Fibroblast of skin of scalp (primary cell): ENCODE data around the gene PDCD5.
"Not testable (repeated sequence)": the region's sequence is repeated elsewhere in the genome, so short reads cannot be mapped to it uniquely, and the experiment has no call there.

Source experiments
- DNase-seq: peaks from one replicate; pipeline ENCODE4 v3.0.0-alpha.2; 2013

The PDCD5 gene

DNA sequence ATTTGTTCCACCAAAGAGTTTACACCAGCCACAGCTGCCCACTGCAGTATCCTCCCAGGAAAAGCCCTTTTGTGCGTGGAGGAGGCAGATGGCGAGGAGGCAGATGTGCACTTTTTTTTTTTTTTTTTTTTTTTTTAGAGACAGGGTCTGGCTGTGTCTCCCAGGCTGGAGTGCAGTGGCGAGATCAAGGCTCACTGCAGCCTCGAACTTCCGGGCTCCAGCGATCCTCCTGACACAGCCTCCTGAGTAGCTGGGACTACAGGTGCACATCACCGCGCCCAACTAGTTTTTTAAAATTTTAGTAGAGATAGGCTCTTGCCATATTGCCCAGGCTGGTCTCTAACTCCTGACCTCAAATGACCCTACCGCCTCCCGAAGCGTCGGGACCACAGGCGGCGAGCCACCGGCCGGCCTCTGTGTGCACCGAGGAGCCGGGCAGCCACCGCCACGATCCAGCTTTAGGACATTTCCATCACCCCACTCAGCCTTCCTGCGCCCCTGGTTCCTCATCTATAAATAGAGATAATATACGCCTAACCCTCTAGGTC, 563 bp upstream of the PDCD5 start:
- DNase-seq, result no peak

DNA sequence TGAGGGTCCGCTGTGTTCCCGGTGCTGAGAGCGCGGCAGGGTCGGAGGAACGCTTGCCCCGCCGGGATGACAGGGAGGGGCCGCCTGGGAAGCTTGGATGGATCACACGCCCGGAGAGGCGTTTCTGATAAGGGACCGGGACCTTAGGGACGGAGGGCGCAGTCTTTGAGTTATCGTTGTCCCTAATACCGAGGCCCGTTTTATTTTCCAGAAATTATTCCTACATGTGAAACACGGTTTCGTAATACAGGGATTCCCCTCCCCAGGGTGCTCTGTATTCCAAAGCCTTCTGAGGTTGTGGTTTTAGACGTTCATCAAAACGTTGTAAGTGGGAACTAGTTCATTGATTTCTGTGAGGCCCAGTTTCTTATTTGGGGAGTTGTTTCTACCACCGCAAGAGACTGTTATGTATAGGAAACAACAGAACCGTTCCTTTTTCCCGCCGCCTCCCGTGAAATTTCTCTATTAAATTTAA, 752 bp downstream of the PDCD5 start:
- peak; percentile 34 for DNase-seq

- not testable (repeated sequence) for DNase-seq
These were observed 6.9 kb downstream of the PDCD5 start for GRCh38 chr19:32587747-32588504.

GRCh38 chr19:32594021-32594420, 13.0 kb downstream of the PDCD5 start:
- DNase-seq, result no peak

GRCh38 chr19:32595491-32595890, 14.5 kb downstream of the PDCD5 start:
- DNase-seq, result no peak

- no peak for DNase-seq
These were observed 17.0 kb downstream of the PDCD5 start for GRCh38 chr19:32598022-32598421.

DNA sequence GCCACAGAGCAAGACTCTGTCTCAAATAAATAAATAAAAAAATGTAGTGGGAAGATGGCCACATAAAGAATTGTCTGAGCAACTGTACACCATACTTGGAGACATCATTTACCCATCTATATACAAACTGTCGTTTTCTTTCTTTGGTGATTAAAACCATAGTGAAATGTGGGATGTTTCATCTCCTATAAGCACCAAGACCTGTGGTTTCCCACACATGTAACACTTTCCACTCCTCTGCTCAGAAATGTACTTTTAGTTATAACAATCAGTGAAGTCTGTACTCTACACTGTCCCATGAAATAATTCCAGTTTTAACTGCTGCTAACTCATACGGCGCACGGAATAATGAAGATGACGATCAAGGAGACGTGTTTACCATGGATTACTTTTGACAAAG, 18.3 kb downstream of the PDCD5 start:
- DNase-seq, result no peak

- DNase-seq, result peak; percentile 58
These were observed 18.8 kb downstream of the PDCD5 start for GRCh38 chr19:32599736-32600157.

- no peak for DNase-seq
These were observed 23.0 kb downstream of the PDCD5 start for GRCh38 chr19:32603961-32604360.

DNA sequence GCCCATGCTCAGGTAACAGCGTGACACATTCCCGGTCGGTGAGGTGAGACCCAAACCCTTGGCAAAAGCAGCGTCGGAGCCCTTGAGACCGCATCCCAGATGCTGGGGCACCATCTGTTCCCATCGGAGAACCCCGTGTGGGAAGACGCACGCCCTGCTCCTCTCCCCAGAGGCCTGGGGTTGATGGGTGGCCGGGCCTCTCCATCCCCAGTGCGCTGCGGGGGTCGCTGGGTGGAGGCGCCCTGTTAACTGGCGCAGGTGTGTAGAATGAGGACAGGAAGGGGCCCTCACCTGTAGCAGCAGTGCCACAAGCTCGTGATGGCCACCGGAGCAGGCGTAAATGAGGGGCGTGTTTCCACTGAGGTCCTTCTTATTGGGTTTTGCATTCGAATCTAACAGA, 24.6 kb downstream of the PDCD5 start:
- no peak for DNase-seq

- no peak for DNase-seq
These were observed 25.3 kb downstream of the PDCD5 start for GRCh38 chr19:32606289-32606688.

- DNase-seq, result no peak
These were observed 26.5 kb downstream of the PDCD5 start for GRCh38 chr19:32607479-32607878.

DNA sequence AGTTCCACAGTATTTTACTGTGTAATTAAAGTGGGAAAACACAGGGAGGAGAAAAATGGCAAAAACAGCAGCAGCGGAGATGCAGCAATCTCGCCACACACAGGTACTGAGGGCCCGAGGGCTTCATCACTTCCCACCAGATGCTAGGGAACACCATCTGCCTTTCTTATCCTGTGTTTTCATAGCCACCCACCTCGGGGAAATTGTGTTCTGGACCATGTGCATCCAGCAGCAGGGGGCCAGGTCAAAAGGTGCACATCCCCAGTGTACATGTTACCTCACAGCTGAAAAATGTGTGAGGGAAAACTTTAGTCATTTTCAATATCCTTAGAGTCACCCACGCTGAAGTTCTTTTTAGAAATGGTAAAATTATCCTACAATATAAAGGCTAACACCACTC, 30.2 kb downstream of the PDCD5 start:
- DNase-seq, result no peak

DNA sequence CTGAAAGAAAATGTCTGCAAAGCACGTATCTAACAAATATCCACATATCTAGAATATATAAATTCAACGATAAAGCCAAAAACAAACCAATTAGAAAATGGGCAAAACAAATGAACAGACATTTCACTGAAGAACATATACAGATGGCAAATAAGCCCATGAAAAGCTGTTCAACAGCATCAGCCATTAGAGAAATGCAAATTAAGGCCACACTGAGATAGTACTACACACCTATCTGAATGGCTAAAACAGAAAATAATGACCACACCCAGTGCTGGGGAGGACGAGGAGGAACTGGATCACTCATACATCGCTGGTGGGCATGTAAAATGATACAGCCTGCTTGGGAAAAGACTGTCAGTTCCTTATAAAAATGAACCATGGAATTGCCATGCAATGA, 32.0 kb downstream of the PDCD5 start:
- no peak for DNase-seq

- DNase-seq, result no peak
These were observed 33.9 kb downstream of the PDCD5 start for GRCh38 chr19:32614916-32615315.

DNA sequence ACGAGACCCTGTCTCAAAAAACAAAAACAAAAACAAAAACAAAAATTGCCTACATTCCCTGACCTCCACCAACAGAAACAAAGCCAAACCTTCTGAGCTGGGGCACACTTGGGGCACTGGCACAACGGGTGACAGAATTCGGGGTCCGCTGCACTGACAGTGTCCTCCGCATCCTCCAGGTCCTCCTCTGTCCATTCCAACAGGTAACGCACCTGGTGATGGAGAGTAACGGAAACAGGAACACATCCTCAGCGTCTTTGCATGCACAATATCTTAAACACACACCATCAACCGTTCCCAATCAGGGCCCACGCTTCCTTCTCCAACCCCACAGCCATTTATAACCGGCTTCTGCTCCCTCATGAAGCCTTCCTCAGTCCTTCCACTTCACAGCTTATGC, 34.6 kb downstream of the PDCD5 start:
- no peak for DNase-seq

DNA sequence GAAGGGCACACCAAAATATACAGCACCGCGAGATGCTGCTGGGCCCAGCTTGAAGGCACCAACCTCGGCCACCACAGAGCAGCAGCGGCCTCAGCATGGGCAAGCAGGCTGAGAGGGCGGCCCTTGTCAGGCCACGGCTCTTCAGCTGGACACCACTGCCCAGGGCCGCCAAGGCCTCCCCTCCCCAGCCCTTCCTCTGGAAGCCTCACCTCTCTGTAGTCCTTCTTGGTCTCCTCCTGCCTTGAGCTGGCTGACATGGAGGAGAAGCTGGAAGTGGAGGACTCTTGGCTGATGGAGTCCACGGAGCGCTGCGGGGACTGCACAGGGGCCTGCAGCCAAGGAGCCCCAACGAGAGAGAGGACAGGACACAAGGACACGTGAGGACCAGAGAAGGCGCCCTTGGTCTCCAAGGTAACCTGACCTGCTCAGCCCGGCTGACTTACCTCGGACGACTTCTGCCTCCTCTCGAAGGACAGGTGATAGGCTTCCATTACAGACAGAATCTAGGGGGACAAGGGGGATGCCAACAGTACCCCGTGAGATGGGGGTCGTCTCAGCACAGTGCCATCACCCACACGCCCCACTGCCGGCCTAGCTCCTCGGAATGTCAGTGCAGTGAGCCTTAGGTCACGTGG, 38.2 kb downstream of the PDCD5 start:
- no peak for DNase-seq

DNA sequence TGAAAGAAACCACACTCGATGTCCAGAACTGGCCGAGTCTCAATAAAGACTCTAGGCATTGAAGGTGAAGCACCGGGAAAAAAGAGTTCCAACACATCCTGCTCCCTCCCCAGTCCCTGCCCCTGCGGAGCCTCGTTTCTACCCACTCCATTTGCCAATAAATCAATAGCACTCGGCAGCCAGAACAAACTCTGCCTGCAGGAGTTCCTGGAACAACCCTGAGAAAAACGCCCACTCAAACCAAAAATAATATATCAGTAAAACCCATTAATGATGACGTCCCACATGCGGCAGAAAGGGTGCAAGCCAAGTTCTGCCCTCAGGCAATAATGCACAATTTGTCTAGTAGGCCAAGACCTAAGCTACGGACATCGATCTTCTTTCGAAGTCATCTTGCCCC, 41.0 kb downstream of the PDCD5 start:
- no peak for DNase-seq

DNA sequence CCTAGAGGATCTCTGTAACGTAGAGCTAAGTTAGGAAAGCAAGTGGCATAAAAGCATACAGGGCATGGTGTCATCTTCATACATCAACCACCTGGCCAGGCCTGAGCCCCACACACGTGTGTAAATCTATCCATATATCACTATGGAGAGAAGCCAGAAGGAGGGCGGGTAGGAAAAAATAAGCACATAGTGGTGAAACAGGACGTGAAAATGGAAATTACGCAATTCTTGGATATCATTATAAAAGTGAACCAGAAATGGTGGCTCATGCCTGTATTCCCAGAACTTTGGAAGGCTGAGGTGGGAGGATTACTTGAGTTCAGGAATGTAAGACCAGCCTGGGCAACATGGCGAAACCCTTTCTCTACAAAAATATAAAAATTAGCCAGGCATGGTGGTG, 43.4 kb downstream of the PDCD5 start:
- DNase-seq, result no peak

GRCh38 chr19:32626969-32627368, 46.0 kb downstream of the PDCD5 start:
- DNase-seq, result no peak

GRCh38 chr19:32627714-32628270, 46.8 kb downstream of the PDCD5 start:
- DNase-seq, result no peak

GRCh38 chr19:32630338-32630737, 49.3 kb downstream of the PDCD5 start:
- no peak for DNase-seq

DNA sequence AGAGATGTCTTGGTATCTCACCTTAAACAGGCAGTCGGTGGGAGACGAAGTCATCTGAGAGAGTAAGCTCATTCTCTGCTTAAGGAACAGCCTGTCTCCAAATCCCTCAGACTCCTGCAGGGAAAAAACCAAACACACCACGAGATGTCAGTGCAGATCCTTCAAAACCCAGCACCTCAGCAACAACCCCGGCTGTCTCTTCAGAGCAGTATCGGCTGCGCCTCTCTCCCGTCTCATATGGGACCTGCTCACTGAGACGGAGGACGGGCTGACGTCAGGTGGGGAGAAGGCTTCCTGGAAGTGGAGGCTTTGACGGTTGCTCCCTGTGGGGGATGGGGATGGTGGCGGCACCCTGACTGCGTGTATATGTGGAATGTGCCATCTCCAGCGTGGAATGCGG, 50.4 kb downstream of the PDCD5 start:
- DNase-seq, result no peak
